SH-SY5Y (cell line): ENCODE results near the gene BAD.

Experiments used
- GATA2 ChIP-seq: IDR thresholded peaks from 2 replicates; pipeline ENCODE4 v1.6.1; 2011; ENCODE audit warnings: mild to moderate bottlenecking, low read depth, low read length
- GATA3 ChIP-seq: IDR thresholded peaks from 2 replicates; pipeline ENCODE4 v1.6.1; 2011; ENCODE audit warnings: low read depth, mild to moderate bottlenecking, low read length, moderate library complexity

DNA sequence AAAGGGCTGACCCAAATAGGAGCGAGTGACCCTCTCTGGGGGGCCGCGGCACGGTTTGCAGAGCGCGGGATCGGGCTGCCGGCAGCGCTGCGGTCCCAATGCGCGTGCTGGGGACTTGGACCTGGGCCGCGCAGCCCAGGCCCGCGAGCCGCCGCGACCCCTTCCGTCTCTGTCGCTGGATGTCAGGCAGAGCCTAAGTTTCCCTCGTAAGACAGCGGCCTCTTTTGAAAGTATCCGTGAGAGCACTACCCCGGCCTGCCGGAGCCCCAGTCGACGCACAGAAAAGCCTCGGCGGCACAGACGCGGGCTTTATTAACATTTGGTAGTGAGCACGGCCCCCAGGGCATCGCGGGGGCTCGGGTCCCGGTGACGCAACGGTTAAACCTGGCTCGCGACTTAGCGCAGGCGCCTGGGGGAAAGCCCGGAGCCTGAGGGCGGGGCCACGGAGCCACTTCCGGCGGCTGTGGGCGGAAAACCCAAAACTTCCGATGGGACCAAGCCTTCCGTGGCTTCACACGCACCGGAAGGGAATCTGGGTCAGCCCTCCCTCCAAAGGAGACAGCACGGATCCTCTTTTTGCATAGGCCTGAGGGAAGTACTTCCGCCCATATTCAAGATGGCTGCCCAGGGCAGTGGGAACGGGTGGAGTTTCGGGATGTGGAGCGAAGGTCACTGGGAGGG is 14.8 kb downstream of the BAD start:
- TF ChIP-seq GATA2 (no peak), GATA3 (no peak)
